GM18519 (cell line): ENCODE data around the gene NODAL.

Experiments
- ATAC-seq: cut with Tn5 transposase; IDR thresholded peaks from one replicate; pipeline ENCODE4 v1.9.1; 2021; ENCODE audit warnings: mild to moderate bottlenecking, moderate library complexity; ENCODE audit not compliant: unreplicated experiment, low FRiP score

Gene NODAL

GRCh38 chr10:70396140-70396539 lies 45.3 kb downstream of the NODAL start:
- no peak for ATAC-seq

DNA sequence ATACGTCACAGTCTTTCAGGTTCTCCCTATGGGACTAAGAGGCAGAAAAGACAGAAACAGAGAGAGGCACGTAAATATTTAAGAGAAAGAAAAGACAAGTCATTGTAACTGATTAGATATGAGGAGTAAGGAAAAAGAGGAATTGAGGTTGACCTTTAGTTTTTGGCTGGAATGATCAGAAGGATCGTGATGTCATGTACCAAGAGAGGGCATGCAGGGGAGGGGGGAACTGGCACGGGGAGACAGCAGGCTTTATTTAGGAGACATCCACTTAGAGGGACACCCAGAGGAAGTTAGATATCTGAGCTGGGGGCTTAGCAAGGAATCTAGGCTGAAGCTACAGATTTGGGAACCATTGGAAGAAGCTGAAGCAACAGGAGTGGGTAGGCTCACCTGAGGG lies 49.8 kb downstream of the NODAL start:
- no peak for ATAC-seq
